DOHH2 (cell line): ENCODE data around the gene TMEM147.

Experiments
- H3F3A ChIP-seq: fragments of 200-600 bp; sonication (generic), shearing (Covaris generic); 2 replicates; pipeline ENCODE4 v1.6.0; 2016; ENCODE audit warnings: antibody characterized with exemption, mild to moderate bottlenecking; ENCODE audit not compliant: control insufficient read depth, insufficient read depth
- H3K27ac ChIP-seq: fragments of 200-600 bp; sonication (generic); 2 replicates; pipeline ENCODE4 v1.5.1; 2014; ENCODE audit warnings: low read depth, mild to moderate bottlenecking, low read length, moderate library complexity
- H3K27me3 ChIP-seq: fragments of 200-600 bp; sonication (generic); 2 replicates; pipeline ENCODE4 v1.6.1; 2014; ENCODE audit warnings: mild to moderate bottlenecking, low read length, mixed read lengths; ENCODE audit not compliant: control insufficient read depth
- H3K36me3 ChIP-seq: fragments of 200-600 bp; sonication (generic); 2 replicates; pipeline ENCODE4 v1.6.1; 2014; ENCODE audit warnings: mild to moderate bottlenecking, low read length, moderate library complexity, mixed read lengths; ENCODE audit not compliant: control insufficient read depth
- H3K4me1 ChIP-seq: fragments of 200-600 bp; sonication (generic); 2 replicates; pipeline ENCODE4 v1.6.1; 2014; ENCODE audit warnings: mild to moderate bottlenecking, low read length, mixed read lengths; ENCODE audit not compliant: control insufficient read depth
- H3K4me2 ChIP-seq: fragments of 200-600 bp; sonication (generic); 2 replicates; pipeline ENCODE4 v1.6.0; 2014; ENCODE audit warnings: mild to moderate bottlenecking, low read length, moderate library complexity
- H3K4me3 ChIP-seq: fragments of 200-600 bp; sonication (generic); 2 replicates; pipeline ENCODE4 v1.5.1; 2014; ENCODE audit warnings: mild to moderate bottlenecking, low read length, mixed read lengths
- H3K79me2 ChIP-seq: fragments of 200-600 bp; sonication (generic); 2 replicates; pipeline ENCODE4 v1.6.1; 2014; ENCODE audit warnings: mild to moderate bottlenecking, low read length, mixed read lengths; ENCODE audit not compliant: control insufficient read depth
- H3K9me2 ChIP-seq: fragments of 200-600 bp; sonication (generic); replicated peaks from 2 replicates; pipeline ENCODE4 v1.6.1; 2014; ENCODE audit warnings: mild to moderate bottlenecking, low read length, mixed read lengths; ENCODE audit not compliant: control insufficient read depth
- H3K9me3 ChIP-seq: fragments of 200-600 bp; sonication (generic); 2 replicates; pipeline ENCODE4 v1.6.1; 2014; ENCODE audit warnings: antibody characterized with exemption, low read length, mixed read lengths; ENCODE audit not compliant: control insufficient read depth, insufficient read depth
- H4K20me1 ChIP-seq: fragments of 200-600 bp; sonication (generic); 2 replicates; pipeline ENCODE4 v1.6.0; 2014; ENCODE audit warnings: low read depth, mild to moderate bottlenecking, antibody characterized with exemption, low read length, moderate library complexity; ENCODE audit not compliant: control insufficient read depth, insufficient read depth
- CTCF ChIP-seq: fragments of 200-600 bp; sonication (generic); IDR thresholded peaks from one replicate; pipeline ENCODE4 v1.5.1; 2014; ENCODE audit warnings: antibody characterized with exemption, mild to moderate bottlenecking, low read depth, low read length; ENCODE audit not compliant: poor library complexity, severe bottlenecking
- EZH2phosphoT487 ChIP-seq: fragments of 200-600 bp; sonication (generic); IDR thresholded peaks from 2 replicates; pipeline ENCODE4 v1.6.1; 2017; ENCODE audit warnings: borderline replicate concordance, mild to moderate bottlenecking, antibody characterized with exemption, low read length, moderate library complexity, mixed read lengths

Gene TMEM147

GRCh38 chr19:35563207-35563829, 17.9 kb downstream of the TMEM147 start, which contains the start of gene ATP4A:
TSS of gene ATP4A (minus strand) at chr19:35563658. CDS start at chr19:35563629, 29 bp downstream.
- H3K36me3 ChIP-seq = no peaks in the 10 kb centered on the region
- peaks cover 19% of the 10 kb centered on the region for H3K27me3 ChIP-seq
- H3K9me2 ChIP-seq = no peaks in the 10 kb centered on the region
- H3K4me1 ChIP-seq = peaks cover 11% of the 10 kb centered on the region
- no peaks in the 10 kb centered on the region; the same call in 1 of the 2 replicates for H4K20me1 ChIP-seq
- no peaks in the 10 kb centered on the region for H3F3A ChIP-seq
- TF ChIP-seq EZH2phosphoT487 (no peak), CTCF (no peak)
- no peaks in the 10 kb centered on the region for H3K79me2 ChIP-seq
- no peaks in the 10 kb centered on the region for H3K9me3 ChIP-seq
- no peak within 1 kb of the TSS for H3K4me2 ChIP-seq
- H3K27ac ChIP-seq = no peak within 1 kb of the TSS
- no peak within 1 kb of the TSS for H3K4me3 ChIP-seq

GRCh38 chr19:35565016-35565856, 19.8 kb downstream of the TMEM147 start:
- Histone ChIP-seq H3K9me2 (no peaks in the 10 kb centered on the region), H3K27ac (no peak overlapping the region), H3K9me3 (no peaks in the 10 kb centered on the region), H3K4me3 (no peak overlapping the region), H3K79me2 (no peaks in the 10 kb centered on the region), H3K4me2 (no peak overlapping the region), H4K20me1 (no peaks in the 10 kb centered on the region), H3K4me1 (no peaks in the 10 kb centered on the region), H3F3A (no peaks in the 10 kb centered on the region), H3K27me3 (peaks cover 14% of the 10 kb centered on the region), H3K36me3 (no peaks in the 10 kb centered on the region)
- TF ChIP-seq CTCF (no peak), EZH2phosphoT487 (no peak)

GRCh38 chr19:35566738-35567137, 21.3 kb downstream of the TMEM147 start:
- TF ChIP-seq CTCF (no peak), EZH2phosphoT487 (no peak)
- Histone ChIP-seq H3F3A (no peaks in the 10 kb centered on the region), H3K4me2 (no peak overlapping the region), H3K27ac (no peak overlapping the region), H4K20me1 (no peaks in the 10 kb centered on the region), H3K9me3 (no peaks in the 10 kb centered on the region), H3K27me3 (peaks cover 22% of the 10 kb centered on the region), H3K79me2 (no peaks in the 10 kb centered on the region), H3K36me3 (no peaks in the 10 kb centered on the region), H3K4me1 (no peaks in the 10 kb centered on the region), H3K9me2 (no peaks in the 10 kb centered on the region), H3K4me3 (no peak overlapping the region)
